ENCODE measurements around the gene MINDY1.

The MINDY1 gene

DNA sequence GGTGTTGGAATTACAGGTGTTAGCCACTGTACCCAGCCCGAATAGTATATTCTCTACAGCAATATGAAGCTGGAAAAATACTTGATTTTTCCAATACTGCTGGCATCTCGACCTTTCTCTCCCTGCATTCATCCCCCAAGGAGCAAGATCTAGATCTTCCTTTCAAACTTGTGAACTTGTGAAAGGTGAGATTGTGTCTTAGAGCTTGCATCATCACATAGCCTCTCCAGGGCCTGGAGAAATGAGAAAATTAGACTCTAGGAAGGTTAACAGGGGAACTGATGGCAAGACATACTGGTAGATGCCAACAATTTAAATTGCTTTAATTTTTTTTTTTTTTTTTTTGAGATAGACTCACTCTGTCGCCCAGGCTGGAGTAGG, 3.6 kb upstream of the MINDY1 start:
- DNase-seq: no peak

DNA sequence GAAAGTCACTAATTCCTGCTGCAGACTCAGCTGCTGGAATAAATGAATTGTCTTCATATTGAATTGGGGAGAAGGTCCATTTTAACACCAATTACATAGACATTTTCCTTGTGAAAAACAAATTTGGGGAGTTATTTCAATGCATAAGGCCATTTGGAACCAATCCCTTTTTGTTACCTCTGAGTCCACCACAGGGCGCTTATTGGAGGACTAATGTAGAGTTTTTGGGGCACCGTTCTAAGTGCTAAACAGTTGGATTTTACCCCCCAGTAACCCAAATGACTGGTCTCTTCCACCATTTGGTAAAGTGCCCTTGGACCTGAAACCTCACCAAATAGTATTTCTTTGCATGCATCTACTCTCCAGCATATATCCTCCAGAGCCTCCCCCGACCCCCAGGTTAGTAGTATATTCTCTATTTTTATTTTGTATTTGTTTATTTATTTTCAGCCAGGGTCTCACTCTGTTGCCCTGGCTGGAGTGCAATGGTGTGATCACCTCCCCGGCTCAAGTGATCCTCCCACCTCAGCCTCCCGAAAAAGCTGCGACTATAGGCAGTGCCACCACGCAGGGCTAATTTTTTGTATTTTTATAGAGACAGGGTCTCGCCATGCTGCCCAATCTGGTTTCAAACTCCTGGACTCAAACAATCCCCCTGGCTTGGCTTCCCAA, 3.1 kb upstream of the MINDY1 start:
- DNase-seq: no peak

DNA sequence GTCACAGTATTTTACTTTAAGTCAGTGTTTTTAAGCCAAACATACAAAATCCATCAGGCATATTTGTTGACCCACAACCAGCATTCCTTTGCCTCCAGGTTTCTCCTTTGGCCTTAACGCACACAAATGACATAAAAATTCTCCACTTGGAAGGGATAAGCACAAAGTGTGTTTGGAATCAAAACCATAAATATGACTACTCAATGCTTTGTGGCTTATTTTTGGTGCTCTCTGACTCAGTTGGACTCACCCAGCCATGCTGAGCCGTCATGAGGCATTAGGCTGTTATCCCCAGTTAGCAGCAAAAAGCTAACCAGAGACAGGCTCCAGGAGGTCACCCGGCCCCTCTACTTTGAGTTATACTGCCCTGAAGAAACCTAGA, 2.5 kb upstream of the MINDY1 start:
- DNase-seq: no peak

DNA sequence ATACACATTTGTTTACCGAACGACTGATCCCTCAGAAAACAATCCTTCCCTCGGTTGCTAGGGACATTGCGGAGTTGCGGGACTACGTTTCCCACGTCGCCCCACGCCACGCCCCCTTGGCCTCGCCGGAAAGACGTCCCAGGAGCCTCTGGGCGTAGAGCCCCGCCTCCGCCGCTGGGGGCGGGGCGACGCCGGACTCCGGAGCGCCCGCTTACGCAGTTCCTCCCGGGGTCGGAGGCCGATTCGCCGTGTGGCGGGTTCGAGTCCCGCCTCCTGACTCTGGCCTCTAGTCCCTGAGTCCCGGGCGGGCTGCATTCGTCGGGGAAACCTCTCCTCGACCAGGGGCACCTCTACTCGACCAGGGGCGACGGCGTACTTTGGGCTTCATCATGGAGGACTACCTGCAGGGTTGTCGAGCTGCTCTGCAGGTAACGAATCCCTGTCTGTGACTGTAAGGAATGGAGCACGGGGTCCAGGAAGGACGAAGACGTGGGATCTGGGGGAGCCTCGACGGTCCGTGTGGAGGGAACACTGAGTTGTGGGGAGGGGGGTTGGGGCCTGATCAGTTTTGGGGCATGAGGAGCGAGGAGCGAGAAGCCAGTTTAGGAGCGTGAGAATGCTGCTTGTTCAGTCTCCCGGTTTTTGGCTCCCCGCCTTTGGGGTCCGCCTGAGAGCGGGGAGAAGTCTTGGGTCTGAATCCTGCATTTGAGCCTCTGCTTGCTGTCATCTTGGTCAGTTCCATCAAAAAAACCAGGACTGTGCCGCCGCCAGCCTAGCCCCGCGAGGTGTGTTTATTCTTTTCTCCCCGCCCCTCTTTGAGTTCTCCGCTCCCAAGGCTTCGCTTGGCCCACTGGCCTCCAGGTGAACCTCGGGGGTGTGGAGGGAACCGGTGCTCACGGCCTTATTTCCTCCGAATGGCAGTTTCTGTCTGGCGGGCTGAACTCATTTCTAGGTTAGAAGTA, 1.8 kb upstream of the MINDY1 start, which contains the start of gene PRUNE1:
TSS of gene PRUNE1 (plus strand) at position 206 of the 962 bp plus-strand sequence. CDS start at position 390, 184 bp downstream.
- DNase-seq: peak; percentile 87 to 96

DNA sequence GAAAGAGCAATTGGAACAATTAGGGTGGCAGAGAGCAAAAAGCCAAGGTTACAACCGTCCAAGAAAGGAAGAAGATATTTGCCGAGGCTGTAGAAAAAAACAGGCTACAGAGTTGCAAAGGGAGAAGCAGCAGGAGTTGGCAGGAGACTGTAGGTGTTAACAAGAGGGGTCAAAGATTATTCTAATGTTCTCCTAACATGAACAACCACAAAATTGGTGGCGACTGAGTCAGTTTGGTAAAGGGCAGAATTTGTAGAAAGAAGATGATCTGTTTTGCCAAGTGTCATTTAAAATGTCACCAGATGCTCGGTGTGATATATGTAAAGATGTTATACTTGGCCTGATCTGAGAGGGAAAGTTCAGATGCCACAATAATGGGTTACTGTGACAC, 1.1 kb upstream of the MINDY1 start:
- DNase-seq: no peak

DNA sequence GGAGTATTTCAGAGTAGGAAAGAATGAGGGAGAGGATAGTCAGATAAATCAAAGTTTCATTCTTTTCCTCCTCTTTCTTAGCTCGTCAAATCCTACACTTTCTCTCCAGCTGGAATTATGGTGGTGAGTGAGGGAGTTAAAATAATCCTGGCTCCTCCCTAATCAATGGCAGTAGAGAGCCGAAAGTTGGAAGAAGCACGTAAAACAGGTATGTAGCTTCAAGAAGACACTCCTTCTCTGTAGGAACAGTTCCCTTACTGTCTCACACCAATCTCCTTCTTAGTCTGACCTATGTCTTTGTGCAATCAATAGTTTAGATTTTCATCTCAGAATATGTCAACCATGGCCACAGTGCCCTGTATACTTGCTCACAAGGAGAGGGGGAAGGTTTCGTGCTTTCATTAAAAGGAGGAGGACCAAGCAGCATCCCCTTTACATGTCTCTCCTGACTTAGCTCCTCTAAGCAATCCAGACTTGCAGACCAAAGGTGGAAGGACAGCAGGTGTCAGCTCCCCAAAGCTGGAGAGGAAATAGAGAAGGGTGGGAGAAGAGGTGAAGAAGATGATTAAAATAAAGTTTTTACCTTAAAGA, 878 bp downstream of the MINDY1 start:
- DNase-seq: no peak

DNA sequence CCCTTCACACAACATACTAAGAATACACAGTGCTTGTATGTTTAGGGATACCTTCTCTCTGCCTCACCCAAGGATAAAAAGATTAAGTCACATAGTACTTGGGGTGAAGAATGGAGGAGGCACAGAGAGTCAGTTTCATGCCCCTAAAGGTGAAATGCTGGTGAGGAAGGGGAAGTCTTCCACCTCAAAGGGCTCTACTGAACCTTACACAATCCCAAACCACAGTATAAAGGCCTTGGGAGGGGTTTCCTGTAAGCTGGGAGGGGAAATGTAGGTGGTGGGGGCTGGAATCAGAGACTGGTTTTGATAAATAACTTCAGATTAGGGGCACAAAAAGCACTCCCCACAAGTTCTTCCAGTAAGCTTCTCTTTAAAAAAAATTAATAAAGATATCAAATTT, 3.5 kb downstream of the MINDY1 start:
- no peak for DNase-seq

DNA sequence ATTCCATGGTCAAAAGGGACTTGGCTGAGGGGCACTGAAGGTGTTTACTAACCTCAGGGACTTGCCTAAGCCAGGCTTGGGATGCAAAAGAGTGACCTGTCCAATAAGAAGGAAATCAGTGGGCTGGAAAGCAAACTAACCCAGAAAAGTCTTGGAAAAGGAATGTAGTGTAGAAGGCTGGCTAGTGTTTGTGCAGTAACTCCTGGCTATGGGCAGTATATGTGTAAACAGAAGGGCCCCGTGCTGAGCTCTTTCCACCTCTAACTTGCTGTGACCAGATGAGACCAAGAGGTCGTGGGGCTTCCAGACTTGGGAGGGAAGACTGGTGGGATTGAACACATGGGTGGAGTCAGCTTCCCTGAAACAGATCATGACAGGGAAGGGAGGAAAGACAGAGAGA, 4.1 kb downstream of the MINDY1 start:
- no peak for DNase-seq

DNA sequence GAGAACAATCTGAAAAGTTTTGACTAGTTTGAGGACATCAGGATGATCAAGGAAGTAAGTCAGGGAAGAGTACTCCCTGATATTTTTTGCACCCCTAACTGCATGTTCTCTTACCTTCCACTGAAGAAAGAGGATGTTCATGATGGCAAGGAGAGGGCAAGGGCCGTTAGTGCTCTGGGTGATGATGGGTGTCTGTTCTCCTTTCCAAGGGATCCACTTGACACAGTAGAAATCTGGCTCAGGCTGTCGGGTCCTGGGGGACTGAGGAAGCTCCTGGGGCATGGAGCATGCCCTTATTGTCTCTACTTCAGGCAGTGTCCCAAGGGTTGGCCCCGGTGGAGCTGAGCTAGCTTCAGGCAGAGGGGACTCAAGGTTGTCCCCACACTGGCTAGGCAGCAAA, 4.7 kb downstream of the MINDY1 start:
- no peak for DNase-seq

DNA sequence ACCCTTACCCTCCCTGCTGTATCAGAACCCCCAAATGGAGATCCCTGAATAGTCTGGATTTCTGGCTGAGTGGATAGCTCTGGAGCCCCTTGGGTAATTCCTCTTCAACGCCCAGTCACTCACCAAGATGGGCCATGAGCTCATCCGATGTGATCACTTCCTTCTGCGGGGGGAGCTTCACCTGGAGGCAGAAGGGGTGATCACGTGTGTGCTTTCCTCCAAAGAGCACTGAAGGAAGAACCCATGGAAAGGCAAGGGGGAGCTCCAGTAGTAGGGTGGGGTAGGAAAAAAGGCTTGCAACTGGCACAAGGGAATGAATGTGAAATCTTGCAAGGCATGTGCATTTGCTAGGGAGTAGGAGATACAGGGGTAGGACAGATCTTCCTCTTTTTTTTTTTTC, 5.1 kb downstream of the MINDY1 start:
- no peak for DNase-seq

DNA sequence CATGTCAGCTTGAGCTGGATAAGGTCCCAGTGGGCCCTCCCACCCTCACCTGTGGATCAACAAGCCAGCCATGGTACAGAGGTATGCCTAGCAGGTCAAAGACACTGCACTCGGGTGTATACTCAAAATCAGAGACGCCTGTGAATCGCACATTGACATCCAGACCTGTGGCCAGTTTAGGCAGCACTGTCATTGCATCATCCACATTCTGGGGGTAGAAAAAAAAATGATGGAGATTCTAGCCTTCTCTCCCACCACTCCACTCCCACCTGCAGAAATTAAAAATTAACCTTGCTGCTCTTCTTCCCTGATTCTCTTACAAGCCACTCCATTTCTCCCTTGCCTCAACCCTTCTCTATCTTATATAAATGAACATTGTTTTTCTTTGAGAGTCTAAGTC, 6.3 kb downstream of the MINDY1 start:
- no peak for DNase-seq

DNA sequence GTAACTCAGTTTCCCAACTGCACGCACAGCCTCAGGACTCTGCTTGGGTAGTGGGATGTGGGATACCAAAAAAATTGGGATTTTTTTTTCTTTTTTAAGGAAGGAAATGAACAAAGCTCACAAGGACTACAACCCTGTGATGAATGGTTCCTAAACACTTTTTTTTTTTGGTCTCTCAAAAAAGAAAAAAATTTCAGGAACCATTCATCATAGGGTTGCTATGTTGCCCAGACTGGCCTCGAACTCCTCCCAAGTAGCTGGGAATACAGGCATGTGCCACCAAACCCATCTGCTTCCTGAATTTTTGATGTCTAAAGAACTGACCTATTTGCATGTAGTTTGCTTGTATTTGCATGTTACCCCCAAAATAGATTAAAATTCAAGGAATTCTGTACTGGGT, 6.8 kb downstream of the MINDY1 start:
- DNase-seq: no peak

DNA sequence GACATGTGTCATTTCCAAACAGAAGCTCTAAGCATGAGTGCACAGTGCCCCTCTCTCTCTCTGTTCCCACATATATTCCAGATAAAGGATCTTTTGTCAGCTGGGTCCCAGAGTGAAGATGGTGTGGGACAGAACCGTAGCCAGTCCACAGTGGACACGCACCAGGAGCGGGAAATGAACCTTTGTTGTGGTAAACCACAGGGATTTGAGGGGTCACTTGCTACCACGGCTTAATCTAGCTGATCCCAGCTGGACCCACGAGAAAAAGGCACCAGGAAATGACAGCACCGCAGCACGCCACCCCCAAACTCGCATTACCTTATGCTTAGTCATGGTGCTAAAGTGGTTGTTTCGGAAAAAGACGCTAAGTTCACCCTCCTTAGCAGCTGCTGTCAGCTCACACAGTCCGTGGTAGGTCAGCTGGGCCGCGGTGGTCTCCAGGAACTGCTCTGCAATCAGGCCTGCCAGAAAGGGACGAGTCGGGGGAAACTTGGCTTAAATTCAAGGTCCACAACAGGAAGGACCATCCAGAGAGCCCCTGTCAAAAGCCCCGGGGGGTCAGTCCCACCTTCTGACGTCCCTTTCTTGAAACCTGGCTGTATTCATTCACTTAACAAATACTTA, 7.5 kb downstream of the MINDY1 start:
- no peak for DNase-seq

DNA sequence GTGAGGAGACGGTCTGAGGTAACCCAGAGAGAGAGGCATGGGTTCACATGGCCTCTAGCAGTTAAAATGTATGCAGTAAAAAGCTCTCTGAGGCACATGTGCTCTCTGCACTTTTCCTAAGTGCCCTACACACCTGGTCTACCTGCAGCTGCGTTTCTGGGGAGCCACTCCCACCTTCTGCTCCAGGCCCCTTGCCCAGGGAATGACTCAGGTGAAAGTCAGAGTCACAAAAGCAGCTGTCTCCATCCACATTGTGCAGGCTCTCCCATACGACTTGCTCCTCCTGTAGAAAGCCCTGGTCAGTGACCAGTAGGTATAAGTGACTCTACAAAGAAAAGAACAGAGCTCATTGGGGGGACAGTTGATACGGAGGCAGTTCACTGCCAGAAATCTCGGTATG, 8.8 kb downstream of the MINDY1 start:
- DNase-seq: no peak

DNA sequence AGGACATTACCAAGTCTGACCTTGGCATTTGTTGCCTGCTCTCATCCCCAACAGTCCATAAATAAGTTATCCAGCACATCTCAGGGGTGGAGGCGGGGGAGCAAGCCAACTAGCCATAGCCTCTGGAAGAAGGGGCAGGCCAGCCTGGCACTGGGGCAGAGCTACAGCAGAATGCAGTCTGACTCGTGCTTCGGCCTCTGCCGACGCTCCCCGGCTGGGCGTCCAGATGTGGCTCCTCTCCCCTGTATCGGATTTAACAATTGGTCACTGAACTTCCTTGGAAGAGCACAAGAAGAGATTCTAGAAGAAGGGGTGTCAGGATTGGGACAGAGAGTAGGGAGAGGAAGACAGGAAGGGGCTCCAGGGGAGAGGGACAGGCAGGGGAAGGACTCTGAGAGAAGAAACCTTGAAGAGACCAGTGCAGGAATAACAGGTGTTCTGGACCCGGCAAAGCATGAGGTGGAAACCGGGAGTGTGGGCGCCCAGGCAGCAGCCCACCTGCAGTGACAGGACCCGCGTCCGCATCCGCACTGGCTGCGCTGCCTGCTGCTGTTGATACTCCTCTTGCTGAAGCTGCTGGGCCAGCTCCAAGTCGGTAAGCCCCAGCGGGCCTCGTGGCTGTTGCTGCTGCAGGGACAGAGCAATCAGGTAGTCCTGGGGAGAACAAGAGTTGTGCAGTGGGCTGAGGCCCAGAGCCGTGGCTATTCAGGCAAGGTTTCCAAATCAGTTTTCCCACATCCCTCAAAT, 9.4 kb downstream of the MINDY1 start:
- no peak for DNase-seq

DNA sequence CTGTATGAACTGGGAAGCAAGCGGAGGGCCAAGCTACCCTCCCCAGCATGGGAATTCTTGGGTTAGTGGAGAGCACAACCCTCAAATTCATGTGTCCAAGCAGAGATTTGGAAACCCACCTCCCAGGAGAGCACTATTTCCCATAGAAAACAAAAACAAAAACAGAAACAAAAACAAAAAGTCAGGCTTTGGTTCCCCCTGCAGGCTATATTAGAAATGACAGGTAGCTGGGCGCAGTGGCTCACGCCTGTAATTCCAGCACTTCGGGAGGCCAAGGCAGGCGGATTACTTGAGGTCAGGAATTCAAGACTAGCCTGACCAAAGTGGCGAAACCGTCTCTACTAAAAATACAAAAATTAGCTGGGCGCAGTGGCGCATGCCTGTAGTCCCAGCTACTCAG, 10.8 kb downstream of the MINDY1 start:
- peak in 1 of 2 experiments; percentile 25 for DNase-seq

DNA sequence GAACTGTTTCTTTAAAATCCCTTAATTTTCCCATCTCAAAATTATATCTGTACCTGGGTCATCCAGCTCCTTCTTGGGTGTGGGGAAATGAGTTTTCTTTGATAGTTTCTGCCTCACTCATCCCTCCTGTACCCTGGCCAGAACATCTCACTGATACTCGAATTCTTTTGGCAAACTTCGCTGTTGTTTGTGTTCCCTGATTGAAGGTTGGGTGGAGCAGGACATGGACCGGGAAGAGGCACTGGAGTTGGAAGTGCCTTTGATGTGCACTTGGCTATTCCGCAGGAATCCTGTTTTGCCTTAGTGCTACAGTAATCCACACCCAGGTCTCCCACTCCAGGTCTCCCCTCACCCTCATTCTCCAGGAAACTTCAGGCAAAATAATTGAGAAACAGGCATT, 11.2 kb downstream of the MINDY1 start:
- DNase-seq: no peak

DNA sequence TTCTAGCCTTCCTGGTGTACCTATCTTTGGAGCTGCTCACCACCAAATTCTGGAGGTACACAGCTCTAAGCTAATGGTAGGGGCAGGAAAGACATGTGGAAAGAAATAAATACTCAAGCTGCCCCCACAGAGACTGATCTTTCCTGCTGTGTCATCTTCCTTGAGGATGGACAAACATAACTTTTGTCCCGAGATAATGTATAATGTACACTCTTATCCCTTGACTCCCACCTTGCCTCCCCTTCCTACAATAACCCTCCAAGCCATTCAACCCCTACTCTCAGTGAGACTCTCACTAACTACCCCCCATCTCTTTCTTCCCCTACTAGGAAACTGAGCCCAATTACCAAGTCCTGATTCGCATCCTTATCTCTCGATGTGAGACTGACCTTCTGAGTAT, 12.5 kb downstream of the MINDY1 start:
- DNase-seq: no peak

DNA sequence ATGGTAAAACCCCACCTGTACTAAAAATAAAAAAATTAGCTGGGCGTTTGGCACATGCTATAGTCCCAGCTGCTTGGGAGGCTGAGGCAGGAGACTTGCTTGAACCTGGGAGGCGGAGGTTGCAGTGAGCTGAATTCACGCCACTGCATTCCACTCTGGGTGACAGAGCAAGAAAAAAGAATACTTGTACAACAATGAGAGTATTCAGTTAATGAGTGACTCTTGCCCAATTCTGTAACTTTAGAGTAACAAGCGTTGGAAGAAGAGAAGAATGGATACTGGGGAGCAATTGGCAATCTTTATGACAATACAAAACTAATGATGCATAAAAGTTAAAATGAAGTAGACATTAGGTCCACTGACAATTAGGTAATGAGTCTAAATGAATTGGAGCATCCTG, 14.1 kb downstream of the MINDY1 start:
- DNase-seq: no peak

DNA sequence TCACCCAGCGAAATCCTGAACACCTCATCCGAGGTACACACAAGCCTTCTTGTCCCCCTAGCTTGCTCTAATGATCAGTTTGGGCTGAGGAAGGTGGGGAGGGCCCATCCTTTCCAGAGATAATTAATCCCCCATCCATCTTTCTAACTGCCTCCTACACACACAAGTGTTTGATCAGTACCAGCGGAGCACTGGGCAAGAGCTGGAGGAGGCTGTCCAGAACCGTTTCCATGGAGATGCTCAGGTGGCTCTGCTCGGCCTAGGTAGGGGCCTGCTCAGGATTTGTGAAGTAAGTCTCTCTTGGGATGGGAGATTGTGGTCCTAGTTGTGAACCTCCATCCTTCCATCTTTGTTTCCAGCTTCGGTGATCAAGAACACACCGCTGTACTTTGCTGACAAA, 18.8 kb downstream of the MINDY1 start:
- no peak for DNase-seq

DNA sequence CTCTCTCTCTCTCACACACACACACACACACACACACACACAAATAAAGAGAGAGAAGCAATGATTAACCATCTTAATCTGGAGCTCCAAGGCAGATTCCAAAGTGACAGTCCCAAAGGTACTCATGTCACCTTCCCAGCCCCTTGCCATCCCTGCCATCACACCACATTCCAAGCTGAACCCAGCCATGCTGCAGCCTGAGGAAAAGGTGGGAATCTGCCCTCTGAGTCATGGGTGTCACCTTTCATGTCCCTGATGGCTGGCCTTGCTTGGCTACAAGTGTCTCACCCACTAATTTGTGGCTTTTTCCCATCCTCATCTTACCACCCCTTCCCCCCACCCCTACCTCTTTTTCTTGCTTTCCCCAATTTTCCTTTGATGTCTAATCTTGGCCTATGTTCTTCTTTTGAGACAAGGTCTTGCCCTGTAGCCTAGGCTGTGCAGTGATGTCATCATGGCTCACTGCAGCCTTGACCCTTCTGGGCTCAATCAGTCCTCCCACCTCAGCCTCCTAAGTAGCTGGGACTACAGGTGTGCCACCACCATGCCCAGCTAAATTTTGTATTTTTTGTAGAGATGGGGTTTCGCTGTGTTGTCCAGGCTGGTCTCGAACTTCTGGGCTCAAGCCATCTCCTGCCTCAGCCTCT, 21.4 kb downstream of the MINDY1 start:
- no peak for DNase-seq
